Measurements from ENCODE around the gene NHLH1. TPM values are rescaled to one million over a fixed set of nuclear protein-coding genes. Genes with fewer than 3 reads are reported as not detected.

NHLH1 gene
- total RNA-seq, 1 donor from 2014 or later = 2.2 TPM

- Mint-ChIP-seq H3K27ac (peak within 1 kb of the TSS; percentile 99), H3K27me3 (no peaks in the 10 kb centered on the region), H3K36me3 (peaks cover 25% of the 10 kb centered on the region), H3K9me3 (no peaks in the 10 kb centered on the region), H3K4me3 (peak within 1 kb of the TSS; percentile 100), H3K4me1 (ENCODE audit: unreplicated experiment) (peaks cover 24% of the 10 kb centered on the region)
- TF ChIP-seq, protein P1, sequence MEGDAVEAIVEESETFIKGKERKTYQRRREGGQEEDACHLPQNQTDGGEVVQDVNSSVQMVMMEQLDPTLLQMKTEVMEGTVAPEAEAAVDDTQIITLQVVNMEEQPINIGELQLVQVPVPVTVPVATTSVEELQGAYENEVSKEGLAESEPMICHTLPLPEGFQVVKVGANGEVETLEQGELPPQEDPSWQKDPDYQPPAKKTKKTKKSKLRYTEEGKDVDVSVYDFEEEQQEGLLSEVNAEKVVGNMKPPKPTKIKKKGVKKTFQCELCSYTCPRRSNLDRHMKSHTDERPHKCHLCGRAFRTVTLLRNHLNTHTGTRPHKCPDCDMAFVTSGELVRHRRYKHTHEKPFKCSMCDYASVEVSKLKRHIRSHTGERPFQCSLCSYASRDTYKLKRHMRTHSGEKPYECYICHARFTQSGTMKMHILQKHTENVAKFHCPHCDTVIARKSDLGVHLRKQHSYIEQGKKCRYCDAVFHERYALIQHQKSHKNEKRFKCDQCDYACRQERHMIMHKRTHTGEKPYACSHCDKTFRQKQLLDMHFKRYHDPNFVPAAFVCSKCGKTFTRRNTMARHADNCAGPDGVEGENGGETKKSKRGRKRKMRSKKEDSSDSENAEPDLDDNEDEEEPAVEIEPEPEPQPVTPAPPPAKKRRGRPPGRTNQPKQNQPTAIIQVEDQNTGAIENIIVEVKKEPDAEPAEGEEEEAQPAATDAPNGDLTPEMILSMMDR (conservative IDR thresholded peaks at IDR 0.05) = no peak
- DNase-seq (ENCODE audit: extremely low spot score, unreplicated experiment) = peak; percentile 92
Measured at GRCh38 chr1:160342953-160343869, 23.7 kb upstream of the NHLH1 start, which contains the start of the genes COPA and NCSTN. TSS of gene COPA (minus strand) at chr1:160343250. CDS start at chr1:160343170, 80 bp downstream. TSS of gene NCSTN (plus strand) at chr1:160343383. CDS start at chr1:160343397, 14 bp downstream.

DNA sequence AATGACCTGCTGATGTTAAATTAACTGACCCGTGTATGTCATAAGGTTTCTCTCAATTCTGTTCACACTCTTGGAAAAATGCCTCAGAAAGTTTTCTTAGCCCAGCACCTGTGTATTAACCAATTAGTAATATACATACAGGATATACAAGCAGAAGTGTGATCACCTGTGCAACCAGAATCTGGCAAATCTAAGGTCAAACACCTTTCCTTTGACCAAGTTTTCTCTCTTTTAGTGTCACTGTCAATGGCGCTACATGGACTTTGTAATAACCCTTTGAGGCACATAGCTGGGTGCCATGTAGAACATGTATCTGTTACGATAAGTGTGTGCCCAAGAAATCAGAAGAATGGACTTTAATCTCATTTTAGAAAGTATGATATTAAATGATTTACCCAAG lies 22.6 kb upstream of the NHLH1 start:
- H3K27me3 Mint-ChIP-seq = no peaks in the 10 kb centered on the region

GRCh38 chr1:160344936-160345335 lies 21.9 kb upstream of the NHLH1 start:
- H3K4me3 Mint-ChIP-seq = peak overlapping the region; percentile 100
- no peaks in the 10 kb centered on the region for H3K9me3 Mint-ChIP-seq
- H3K4me1 Mint-ChIP-seq (ENCODE audit: unreplicated experiment) = peaks cover 24% of the 10 kb centered on the region
- H3K27ac Mint-ChIP-seq = peak overlapping the region; percentile 99
- no peaks in the 10 kb centered on the region for H3K27me3 Mint-ChIP-seq
- H3K36me3 Mint-ChIP-seq = peaks cover 13% of the 10 kb centered on the region
- DNase-seq (ENCODE audit: extremely low spot score, unreplicated experiment) = no peak
- TF ChIP-seq, protein P1 (conservative IDR thresholded peaks at IDR 0.05) = no peak

More for the DNA sequence above, 22.6 kb upstream of the NHLH1 start:
- Mint-ChIP-seq H3K36me3 (peaks cover 16% of the 10 kb centered on the region), H3K4me3 (peak overlapping the region; percentile 100), H3K4me1 (ENCODE audit: unreplicated experiment) (peaks cover 24% of the 10 kb centered on the region), H3K9me3 (no peaks in the 10 kb centered on the region), H3K27ac (peak overlapping the region; percentile 99)
- no peak for DNase-seq (ENCODE audit: extremely low spot score, unreplicated experiment)
- TF ChIP-seq, protein P1 (conservative IDR thresholded peaks at IDR 0.05) = no peak

GRCh38 chr1:160346463-160346862 lies 20.4 kb upstream of the NHLH1 start:
- TF ChIP-seq, protein P1 (conservative IDR thresholded peaks at IDR 0.05) = no peak
- Mint-ChIP-seq H3K36me3 (peaks cover 17% of the 10 kb centered on the region), H3K9me3 (no peaks in the 10 kb centered on the region), H3K27ac (no peak overlapping the region), H3K4me3 (no peak overlapping the region), H3K27me3 (no peaks in the 10 kb centered on the region), H3K4me1 (ENCODE audit: unreplicated experiment) (peaks cover 13% of the 10 kb centered on the region)
- no peak for DNase-seq (ENCODE audit: extremely low spot score, unreplicated experiment)

DNA sequence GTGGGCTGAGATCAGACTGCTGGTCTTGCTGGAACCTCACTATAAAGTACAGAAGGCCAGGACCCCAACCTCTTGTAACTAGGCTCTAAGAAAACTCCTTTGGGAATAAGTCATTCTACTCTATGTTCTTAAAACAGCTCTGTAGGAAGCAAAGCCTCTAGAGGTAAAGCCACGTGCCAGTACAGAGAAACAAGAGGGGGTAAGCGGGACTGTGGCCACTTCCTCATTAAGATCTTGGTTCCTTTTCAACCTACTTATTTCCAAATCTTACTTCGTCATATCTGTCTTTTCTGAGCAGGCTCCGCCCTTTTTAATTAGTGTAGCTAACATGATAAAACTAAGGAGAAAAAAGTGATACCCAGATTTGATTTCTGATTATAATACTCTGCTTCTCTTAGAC lies 19.9 kb upstream of the NHLH1 start:
- Mint-ChIP-seq H3K4me1 (ENCODE audit: unreplicated experiment) (peaks cover 10% of the 10 kb centered on the region), H3K27me3 (no peaks in the 10 kb centered on the region), H3K4me3 (no peak overlapping the region), H3K27ac (no peak overlapping the region), H3K36me3 (peaks cover 17% of the 10 kb centered on the region), H3K9me3 (no peaks in the 10 kb centered on the region)
- TF ChIP-seq, protein P1 (conservative IDR thresholded peaks at IDR 0.05) = no peak
- no peak for DNase-seq (ENCODE audit: extremely low spot score, unreplicated experiment)

All from type B pancreatic cell (in vitro differentiated cells).